ENCODE data around the gene FRMD8.

FRMD8 gene, protein sequence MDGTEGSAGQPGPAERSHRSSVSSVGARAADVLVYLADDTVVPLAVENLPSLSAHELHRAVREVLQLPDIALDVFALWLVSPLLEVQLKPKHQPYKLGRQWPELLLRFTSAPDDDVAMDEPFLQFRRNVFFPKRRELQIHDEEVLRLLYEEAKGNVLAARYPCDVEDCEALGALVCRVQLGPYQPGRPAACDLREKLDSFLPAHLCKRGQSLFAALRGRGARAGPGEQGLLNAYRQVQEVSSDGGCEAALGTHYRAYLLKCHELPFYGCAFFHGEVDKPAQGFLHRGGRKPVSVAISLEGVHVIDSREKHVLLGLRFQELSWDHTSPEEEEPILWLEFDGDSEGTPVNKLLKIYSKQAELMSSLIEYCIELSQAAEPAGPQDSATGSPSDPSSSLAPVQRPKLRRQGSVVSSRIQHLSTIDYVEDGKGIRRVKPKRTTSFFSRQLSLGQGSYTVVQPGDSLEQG

DNA sequence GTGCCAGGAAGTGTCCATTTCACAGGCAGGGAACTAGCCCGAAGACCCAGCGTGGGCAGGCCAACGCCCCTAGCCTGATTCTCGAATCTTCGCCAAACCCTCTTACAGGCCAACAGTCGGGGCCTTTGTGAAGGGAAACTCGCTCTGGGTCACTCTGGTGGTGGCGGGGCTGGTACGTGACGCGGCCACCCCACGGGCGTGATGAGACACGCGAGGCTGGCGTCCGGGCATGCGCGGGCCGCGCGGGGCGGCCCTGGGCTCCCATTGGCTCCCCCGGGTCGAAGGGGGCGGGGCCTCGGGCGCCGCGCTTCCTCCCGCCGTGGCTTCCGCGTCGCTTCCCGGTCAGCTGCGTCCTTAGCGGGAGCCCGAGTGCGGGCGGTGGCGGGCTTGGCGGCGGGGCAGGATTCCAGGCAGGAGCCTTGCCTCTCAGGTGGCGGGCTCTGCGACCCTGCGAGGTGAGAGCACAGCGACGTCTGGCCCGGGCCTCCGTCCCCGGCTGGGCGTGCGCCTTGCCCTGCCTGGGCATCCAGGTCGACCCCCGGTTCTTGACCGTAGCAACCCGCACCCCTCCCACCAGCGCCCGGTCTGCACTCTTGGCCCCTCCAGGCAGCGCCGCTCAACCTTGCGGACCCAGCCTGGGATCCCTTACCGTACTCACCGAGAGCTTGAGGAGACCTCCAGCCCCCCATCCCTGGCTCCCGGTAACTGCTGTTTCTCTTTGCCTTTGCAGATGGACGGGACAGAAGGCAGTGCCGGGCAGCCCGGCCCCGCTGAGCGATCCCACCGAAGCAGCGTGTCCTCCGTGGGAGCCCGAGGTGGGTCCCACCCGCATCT is at the start of gene FRMD8:
TSS of gene FRMD8 (plus strand) at position 331 of the 834 bp plus-strand sequence. CDS start at position 731, 400 bp downstream.
- peak; percentile 82 for DNase-seq (ENCODE audit: low read depth)

DNA sequence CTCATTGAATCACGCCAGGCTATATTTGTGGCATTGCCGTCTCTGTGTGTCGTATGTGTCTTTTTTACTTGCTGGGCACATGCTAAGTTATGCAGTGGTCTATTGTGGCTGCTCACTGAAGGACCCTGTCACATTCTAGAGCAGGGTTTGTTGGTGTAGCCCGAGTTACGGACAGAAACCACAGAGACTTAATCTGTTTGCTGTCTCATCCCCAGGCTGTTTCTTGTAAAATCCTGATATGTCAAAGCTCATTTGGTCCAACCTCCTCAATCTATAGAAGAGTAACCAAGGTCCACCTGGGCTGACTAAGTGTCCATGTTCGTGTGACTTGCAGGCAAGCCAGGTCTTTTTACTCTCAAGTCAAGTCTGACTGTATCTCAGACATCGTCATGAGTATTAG is 47.8 kb upstream of the FRMD8 start:
- DNase-seq (ENCODE audit: low read depth) = no peak

DNA sequence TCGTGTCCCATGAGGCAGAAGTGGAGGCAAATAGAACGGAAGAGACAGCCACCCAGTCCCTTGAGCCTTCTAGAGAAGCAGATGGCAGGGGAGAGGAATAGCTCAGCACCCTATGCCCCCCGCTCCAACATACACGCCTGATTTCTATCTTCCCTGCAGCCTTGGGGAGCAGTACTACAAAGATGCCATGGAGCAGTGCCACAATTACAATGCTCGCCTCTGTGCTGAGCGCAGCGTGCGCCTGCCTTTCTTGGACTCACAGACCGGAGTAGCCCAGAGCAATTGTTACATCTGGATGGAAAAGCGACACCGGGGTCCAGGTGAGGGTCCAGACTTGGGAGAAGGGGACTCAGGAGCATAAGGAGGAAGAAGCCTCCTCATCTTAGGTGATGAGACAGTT is 46.2 kb upstream of the FRMD8 start:
- no peak for DNase-seq (ENCODE audit: low read depth)

DNA sequence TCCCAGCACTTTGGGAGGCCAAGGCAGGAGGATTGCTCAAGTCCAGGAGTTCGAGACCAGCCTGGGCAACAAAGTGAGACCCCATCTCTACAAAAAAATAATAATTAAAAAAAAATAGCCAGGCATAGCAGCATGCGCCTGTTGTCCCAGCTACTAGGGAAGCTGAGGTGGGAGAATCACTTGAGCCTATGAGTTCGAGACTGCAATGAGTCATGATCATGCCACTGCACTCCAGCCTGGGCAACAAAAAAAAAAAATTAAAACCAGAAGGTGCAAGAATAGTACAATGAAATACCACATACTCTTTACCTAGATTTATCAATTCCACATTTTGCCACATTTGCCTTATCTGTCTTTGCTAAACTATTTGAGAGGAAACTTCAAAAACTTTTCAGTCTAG is 44.6 kb upstream of the FRMD8 start:
- no peak for DNase-seq (ENCODE audit: low read depth)

DNA sequence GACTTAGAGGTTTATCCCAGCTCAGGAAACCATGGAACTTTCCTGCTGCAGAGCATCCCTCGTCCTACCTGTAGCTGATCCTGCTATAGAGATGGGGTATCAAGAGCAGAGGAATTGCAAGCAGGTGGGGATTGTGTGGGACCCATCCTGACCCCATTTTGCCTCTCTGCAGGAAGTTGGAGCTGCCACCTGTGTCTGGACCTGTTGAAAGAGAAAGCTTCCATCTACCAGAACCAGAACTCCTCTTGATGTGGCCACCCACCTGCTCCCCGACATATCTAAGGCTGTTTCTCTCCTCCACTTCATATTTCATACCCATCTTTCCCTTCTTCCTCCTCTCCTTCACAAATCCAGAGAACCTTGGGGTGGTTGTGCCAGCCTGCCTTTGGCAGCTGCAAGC is 34.9 kb upstream of the FRMD8 start:
- DNase-seq (ENCODE audit: low read depth) = no peak

DNA sequence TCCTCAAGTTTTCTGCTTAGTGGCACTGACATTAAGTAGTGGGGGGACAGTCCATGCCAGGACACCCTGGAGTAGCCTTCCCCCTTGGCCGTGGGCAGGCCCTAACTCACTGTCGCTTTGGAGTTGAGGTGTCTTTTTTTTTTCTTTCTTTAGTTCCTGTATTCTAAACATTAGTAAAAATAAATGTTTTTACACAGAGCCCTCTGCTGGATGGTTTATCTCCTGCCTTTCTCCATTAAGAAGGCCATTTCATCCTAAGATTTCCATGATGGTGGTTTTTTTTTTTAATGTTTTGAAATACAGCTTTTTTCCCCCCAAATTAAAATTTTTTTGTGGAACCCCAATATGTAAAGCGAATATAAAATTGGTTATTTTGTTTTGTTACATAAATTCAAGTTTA is 33.7 kb upstream of the FRMD8 start:
- DNase-seq (ENCODE audit: low read depth) = no peak

DNA sequence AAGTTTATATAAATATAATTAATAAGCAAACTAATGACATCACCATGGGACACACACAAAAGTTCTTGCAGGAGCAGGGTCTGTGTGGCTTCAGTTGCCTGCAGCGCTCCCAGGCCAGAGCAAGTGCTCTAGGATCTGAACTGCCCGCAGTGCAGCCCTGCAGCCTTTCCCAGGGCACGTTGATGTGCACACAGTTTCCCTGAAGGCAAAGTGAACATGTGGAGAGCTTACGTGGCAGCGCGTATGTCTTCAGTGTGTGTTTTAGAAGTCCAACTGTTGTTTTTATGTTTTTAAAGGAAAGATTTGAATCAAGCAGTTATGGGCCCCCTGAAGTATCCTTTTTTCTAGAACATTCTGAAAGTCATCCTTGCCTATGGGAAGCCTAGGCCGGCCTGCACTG is 33.1 kb upstream of the FRMD8 start:
- DNase-seq (ENCODE audit: low read depth) = no peak

DNA sequence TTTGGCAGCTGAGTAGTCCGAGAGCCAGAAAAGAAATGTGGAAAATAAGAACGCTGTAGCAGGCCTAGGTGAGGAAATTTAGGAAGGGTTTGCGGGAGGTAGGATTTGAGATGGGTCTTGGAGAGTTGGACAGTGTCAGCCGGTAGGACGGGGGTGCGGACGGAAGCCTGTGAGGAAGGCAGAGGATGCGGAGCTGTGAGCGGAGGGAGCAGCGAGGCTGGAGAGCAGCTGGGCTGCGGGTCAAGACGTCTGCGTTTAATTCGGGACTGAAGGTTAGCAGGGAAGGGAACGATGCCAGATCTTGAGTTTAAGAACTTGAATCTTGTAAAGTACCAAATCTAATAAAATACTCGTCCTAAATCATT is 32.6 kb upstream of the FRMD8 start:
- no peak for DNase-seq (ENCODE audit: low read depth)

DNA sequence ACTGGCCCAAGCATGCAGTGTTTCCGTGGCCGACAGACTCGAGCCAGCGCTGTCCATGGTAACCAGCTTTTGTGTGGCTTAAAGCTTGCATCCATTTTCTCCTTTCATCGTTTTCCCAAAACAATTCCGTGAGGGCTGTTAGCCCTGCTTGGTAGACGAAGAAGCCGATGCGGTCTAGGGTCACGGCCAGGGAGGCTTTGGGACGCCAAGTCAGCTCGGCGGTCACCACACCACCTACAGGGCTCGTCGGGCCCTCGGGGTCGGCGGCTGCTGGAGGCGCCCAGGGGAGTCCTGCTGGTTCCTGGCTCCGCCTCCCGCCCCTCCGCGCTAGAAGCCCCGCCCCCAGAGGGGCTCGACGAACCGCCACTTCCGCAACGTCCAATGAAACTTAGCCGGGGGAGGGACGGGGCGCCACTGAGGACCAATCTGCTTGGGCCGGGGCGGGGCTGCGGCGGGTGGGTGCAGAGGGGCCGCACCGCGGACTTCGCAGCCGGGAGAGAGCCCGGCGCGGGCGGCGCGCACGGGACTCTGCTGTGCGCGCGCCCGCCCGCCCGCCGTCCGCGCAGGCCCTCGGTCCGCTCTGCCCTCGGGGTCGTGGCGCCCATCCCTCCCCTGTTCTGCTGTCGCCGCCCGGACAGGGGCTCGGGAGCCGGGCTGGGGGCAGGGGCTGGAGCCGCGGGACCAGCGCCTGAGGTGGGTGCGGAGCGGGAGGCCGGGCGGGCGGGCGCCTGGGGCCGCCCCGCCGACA is 32.0 kb upstream of the FRMD8 start, which contains the start of gene TIGD3:
TSS of gene TIGD3 (plus strand) at position 487 of the 748 bp plus-strand sequence. CDS start 1,058 bp downstream, outside the sequence.
- peak; percentile 96 for DNase-seq (ENCODE audit: low read depth)

DNA sequence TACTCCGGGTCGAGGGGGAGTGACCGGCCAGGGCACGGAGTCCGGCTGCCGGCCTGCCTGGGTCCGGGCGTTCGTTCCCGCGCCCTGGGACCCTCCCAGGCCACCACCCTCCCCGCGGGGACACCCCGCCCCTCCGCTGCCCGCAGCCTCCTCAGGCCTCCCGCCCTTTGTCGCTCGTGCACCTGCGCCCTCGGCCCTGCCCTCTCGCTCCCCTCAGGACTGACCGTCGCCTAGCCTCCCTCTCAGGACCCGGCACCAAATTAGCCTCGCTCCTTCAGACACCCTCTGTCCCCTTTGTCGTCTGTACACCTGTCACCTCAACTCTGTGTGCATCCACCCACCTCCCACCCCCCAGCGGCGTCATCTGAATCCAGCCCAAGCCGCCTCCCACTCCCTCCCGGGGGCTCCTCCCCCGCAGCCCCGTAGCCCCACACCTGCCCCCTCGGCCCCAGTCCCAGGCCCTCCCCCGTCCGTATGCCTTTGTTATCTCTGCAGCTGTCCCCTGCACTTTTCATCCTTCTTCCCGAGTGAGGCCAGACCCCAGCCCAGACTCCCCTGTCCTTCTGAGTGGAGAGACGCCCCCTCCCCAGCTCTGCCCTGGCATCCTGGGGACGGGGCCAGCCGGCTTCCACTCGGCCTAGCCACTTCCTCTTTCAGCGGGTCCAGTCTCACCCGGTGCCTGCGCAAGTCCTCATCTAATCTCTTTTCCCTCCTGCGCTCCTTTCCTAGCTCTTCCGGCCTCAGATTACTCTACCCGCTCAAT is 31.2 kb upstream of the FRMD8 start:
- DNase-seq (ENCODE audit: low read depth) = peak; percentile 15

DNA sequence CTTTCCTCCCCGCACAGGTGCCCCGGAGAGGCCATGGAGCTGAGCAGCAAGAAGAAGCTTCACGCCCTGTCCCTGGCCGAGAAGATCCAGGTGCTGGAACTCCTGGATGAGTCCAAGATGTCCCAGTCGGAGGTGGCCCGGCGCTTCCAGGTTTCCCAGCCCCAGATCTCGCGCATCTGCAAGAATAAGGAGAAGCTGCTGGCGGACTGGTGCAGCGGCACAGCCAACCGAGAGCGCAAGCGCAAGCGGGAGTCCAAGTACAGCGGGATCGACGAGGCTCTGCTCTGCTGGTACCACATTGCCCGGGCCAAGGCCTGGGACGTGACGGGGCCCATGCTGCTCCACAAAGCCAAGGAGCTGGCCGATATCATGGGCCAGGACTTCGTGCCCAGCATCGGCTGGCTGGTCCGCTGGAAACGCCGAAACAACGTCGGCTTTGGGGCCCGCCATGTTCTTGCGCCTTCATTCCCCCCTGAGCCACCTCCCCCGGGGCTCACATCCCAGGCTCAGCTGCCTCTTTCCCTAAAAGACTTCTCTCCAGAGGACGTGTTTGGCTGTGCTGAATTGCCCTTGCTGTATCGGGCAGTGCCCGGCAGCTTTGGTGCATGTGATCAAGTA is 30.6 kb upstream of the FRMD8 start:
- DNase-seq (ENCODE audit: low read depth) = no peak

DNA sequence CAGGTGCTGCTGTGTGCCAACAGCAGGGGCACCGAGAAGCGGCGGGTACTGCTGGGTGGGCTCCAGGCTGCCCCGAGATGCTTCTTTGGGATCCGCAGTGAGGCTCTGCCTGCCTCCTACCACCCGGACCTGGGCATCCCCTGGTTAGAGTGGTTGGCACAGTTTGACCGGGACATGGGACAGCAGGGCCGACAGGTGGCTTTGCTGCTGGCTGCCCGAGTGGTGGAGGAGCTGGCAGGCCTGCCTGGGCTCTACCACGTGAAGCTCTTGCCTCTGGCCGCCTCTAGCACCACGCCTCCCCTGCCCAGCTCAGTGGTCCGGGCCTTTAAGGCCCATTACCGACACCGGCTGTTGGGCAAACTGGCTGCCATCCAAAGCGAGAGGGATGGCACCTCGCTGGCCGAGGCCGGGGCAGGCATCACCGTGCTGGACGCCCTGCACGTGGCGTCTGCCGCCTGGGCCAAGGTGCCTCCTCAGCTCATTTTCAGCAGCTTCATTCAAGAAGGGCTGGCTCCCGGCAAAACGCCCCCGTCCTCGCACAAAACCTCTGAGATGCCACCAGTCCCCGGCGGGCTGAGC is 30.0 kb upstream of the FRMD8 start:
- no peak for DNase-seq (ENCODE audit: low read depth)

DNA sequence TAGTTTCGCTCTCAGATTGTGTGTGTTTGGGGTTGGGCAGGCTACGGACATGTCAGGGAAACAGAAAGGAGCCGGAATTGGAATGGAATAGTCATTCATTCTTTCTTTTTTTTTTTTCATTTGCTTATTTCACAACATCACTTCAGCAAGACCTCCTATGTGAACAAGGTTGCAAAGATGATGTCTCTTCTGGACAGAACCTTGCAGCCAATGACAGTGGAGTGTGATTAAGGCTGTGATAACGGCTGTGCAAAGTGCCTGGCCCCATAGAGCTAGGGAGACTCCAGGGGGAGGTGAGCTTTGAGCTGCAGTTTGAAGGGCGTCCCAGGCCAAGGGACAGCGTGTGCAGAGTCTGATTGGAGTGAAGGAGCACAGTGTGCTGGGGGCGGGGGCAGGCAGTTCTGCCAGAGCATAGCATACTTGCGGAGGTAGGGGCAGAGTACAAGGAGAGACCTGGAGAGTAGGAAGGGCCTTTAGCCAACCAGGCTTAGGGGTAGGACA is 28.5 kb upstream of the FRMD8 start:
- DNase-seq (ENCODE audit: low read depth) = no peak

DNA sequence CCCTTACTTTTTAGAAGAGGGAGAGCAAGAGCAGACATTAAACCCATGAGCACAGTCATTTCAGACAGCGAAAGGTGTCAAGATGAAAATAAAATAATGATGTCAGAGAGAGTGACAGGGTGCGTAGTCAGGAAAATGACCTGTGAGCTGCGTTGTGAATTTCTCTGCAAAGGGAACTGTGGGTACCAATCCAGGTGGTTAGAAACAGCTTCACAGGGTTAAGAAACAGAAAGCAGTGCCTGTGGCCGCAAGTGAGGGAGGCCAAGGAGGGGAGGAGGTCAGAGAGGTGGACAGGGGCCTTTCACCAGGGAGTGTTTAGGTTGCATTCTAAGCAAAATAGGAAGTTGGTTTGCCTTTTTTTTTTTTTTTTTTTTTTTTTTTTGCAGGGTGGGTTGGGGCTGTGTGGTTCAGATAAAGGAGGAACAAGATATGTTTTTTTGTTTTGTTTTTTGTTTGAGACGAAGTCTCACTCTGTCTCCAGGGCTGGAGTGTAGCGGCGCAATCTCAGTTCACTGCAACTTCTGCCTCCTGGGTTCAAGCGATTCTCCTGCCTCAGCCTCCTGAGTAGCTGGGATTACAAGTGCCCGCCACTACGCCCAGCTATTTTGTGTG is 24.0 kb upstream of the FRMD8 start:
- no peak for DNase-seq (ENCODE audit: low read depth)

DNA sequence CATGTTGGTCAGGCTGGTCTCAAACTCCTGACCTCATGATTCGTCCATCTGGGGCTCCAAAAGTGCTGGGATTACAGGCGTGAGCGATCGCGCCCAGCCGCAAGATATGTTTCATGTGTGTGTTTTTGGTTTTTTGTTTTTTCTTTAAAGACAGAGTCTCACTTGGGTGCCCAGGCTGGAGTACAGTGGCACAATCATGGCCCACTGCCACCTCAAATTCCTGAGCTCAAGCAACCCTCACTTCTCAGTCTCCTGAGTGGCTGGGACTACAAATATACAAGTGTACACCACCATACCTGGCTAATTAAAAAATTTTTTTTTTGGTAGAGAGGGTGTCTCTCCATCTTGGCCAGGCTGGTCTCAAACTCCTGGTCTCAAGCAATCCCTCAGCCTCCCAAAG is 23.5 kb upstream of the FRMD8 start:
- no peak for DNase-seq (ENCODE audit: low read depth)

DNA sequence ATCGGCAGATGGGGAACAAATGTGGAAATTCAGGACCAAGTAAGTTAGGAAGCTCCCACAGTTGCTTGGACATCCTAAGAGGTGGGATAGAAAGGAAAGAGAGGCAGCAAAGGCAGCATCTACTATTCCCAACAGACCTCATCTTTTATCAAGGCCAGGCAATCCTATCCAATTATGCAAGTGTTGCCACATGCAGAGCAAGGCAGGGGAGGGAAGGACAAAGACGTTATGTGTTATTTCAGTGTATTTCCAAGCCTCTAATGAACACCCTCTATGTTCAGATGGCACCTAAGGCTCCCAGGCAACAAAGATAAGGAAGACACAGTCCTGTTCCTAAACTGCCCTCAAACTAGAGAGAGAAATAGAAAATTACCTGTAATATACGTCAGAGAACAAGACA is 22.7 kb upstream of the FRMD8 start:
- DNase-seq (ENCODE audit: low read depth) = no peak

DNA sequence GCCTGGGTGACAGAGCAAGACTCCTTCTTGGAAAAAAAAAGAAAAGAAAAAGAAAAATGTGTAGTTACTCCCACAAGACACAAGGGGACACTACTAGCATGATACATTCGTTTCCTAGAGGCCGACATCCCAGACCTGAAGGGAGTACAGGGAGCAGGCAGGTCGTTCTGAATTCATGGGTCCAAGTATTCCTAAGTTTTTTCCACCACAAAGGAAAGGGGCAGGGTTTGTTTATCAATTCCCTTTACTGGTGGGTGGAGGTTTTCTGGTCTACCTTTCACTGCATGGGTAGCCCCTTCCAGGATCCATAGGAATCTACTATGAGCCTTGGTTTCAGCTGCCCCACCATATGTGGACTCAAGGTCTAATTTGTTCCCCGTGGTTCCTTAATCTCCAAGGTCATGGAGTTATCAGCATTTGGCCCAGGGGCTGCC is 20.1 kb upstream of the FRMD8 start:
- DNase-seq (ENCODE audit: low read depth) = no peak

DNA sequence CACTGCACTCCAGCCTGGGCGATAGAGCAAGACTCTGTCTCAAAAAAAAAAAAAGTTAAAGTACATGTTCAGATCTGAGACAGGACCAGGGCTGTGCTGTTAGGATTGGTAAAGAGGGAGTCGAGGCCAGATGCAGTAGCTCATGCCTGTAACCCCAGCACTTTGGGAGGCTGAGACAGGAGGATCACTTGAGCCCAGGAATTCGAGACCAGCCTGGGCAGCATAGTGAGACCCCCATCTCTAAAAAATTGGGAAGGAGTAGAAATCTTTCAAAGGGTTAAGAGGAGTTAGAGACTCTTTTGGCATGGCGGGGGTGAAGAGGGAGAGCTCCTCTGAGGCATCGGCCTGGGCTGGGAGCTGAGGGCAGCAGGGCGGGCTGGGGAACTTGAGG is 15.8 kb upstream of the FRMD8 start:
- DNase-seq (ENCODE audit: low read depth) = no peak

DNA sequence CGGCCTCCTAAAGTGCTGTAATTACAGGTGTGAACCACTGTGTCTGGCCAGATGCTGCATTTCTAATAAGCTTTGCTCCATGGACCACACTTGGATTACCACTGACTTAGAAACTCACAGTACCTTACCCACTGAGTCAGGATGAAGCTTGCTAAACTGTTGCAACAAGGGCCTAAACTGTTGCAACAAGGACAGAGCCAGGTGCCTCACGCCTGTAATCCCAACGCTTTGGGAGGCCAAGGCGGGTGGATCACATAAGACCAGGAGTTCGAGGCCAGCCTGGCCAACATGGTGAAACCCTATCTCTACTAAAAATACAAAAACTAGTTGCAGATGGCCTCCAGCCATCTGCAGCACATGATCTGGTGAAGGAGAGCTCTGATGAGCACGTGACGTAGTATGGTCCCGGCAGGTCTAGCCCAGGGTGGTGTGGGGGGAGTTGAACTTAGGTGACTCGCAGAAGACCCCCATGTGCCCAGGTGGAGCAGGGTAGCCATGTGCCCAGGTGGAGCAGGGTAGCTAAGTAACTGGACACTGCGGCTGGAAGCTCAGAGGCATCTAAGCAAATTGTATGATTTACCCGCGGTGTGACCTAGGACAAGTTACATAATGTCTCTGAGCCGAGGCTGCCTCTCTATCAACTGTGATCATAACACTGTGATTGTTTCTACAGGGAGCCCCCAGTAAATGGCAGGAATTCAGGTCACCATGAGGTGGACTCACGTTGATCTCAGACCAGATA is 12.4 kb upstream of the FRMD8 start:
- DNase-seq (ENCODE audit: low read depth) = no peak
